ENCODE results near the gene LACTBL1. TPM values are rescaled to one million over a fixed set of nuclear protein-coding genes. Genes with fewer than 3 reads are reported as not detected.

LACTBL1 gene
- total and polyA plus RNA-seq, 12 donors: not detected

GRCh38 chr1:22932803-22933470 is 39.7 kb downstream of the LACTBL1 start:
- WGBS, 2 donors: 33 to 38% methylated on average over 4 of the region's 4 CpGs
- Histone ChIP-seq H3K4me1 (no peaks in the 10 kb centered on the region), H3K36me3 (no peaks in the 10 kb centered on the region), H3K4me3 (no peak overlapping the region), H3K27me3 (peaks cover 0 to 18% (median 0%) of the 10 kb centered on the region in 7 donors), H3K27ac (no peak overlapping the region), H3K9me3 (peaks cover 0 to 13% (median 0%) of the 10 kb centered on the region in 11 donors)
- TF ChIP-seq, protein P1, sequence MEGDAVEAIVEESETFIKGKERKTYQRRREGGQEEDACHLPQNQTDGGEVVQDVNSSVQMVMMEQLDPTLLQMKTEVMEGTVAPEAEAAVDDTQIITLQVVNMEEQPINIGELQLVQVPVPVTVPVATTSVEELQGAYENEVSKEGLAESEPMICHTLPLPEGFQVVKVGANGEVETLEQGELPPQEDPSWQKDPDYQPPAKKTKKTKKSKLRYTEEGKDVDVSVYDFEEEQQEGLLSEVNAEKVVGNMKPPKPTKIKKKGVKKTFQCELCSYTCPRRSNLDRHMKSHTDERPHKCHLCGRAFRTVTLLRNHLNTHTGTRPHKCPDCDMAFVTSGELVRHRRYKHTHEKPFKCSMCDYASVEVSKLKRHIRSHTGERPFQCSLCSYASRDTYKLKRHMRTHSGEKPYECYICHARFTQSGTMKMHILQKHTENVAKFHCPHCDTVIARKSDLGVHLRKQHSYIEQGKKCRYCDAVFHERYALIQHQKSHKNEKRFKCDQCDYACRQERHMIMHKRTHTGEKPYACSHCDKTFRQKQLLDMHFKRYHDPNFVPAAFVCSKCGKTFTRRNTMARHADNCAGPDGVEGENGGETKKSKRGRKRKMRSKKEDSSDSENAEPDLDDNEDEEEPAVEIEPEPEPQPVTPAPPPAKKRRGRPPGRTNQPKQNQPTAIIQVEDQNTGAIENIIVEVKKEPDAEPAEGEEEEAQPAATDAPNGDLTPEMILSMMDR (IDR thresholded peaks at IDR 0.05): no peak
- ATAC-seq (no peak), DNase-seq (no peak)
- intact Hi-C loops (cut with DNase I): loop anchor here in 4 of 10 donors (5.0 to 10.0 kb wide), 5 partner anchors 228 to 516 kb away; no protein-coding TSS in a partner anchor

- Histone ChIP-seq H3K36me3 (no peaks in the 10 kb centered on the region), H3K4me1 (no peaks in the 10 kb centered on the region), H3K9me3 (peaks cover 0 to 9% (median 0%) of the 10 kb centered on the region in 11 donors), H3K27ac (no peak overlapping the region), H3K27me3 (peaks cover 0 to 40% (median 12%) of the 10 kb centered on the region in 7 donors), H3K4me3 (no peak overlapping the region)
- DNase-seq: peak; percentile 25 to 48
- TF ChIP-seq, protein P1 (IDR thresholded peaks at IDR 0.05): peak in 8 of 9 donors; percentile 61 to 76 (median 70)
- 31 to 33% methylated on average over 11 of the region's 11 CpGs for WGBS, 2 donors
- ATAC-seq: peak; percentile 20 to 80 (median 72)
- intact Hi-C loops (cut with DNase I): loop anchor here in 6 of 10 donors (1.0 to 10.0 kb wide), 8 partner anchors 226 to 513 kb away; no protein-coding TSS in a partner anchor
These were observed 42.3 kb downstream of the LACTBL1 start for GRCh38 chr1:22930240-22930912.

DNA sequence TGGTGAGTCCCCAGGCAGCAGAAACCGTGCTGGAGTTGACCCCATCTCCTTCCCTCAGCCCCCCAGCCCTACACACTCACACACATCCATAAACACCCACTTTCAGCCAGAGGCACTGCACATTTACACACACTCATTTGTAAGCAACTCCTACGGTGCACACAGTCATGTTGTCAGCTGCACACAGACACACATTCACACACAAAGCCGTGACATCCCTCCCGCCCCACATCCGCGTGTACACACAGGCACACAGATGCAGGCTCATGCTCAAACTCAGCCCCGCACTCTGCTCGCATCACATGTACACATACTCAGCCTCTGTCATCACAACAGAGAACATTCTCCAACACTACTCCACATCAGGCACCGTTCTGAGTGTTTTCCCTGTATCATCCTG is 47.6 kb downstream of the LACTBL1 start:
- Histone ChIP-seq H3K27me3 (peaks cover 0 to 28% (median 7%) of the 10 kb centered on the region in 7 donors), H3K27ac (no peak overlapping the region), H3K36me3 (no peaks in the 10 kb centered on the region), H3K4me3 (no peak overlapping the region), H3K9me3 (no peaks in the 10 kb centered on the region), H3K4me1 (peaks cover 0 to 13% (median 8%) of the 10 kb centered on the region in 9 donors)
- TF ChIP-seq, protein P1 (IDR thresholded peaks at IDR 0.05): no peak
- 69 to 73% methylated on average over 9 of the region's 9 CpGs for WGBS, 2 donors
- intact Hi-C loops (cut with DNase I): loop anchor here in 3 of 10 donors (10.0 kb wide), 2 partner anchors 220 to 250 kb away; no protein-coding TSS in a partner anchor
- ATAC-seq (no peak), DNase-seq (no peak)

- Histone ChIP-seq H3K27me3 (peaks cover 0 to 28% (median 4%) of the 10 kb centered on the region in 7 donors), H3K4me3 (no peak overlapping the region), H3K36me3 (no peaks in the 10 kb centered on the region), H3K27ac (no peak overlapping the region), H3K9me3 (no peaks in the 10 kb centered on the region), H3K4me1 (peaks cover 0 to 13% (median 8%) of the 10 kb centered on the region in 9 donors)
- TF ChIP-seq, protein P1 (IDR thresholded peaks at IDR 0.05): no peak
- ATAC-seq (no peak), DNase-seq (no peak)
- intact Hi-C loops (cut with DNase I): loop anchor here in 3 of 10 donors (10.0 kb wide), 2 partner anchors 218 to 248 kb away; no protein-coding TSS in a partner anchor
- 95 to 96% methylated on average over 1 of the region's 1 CpG for WGBS, 2 donors
These were observed 50.0 kb downstream of the LACTBL1 start for GRCh38 chr1:22922640-22923039.

Measured in heart right ventricle (tissue), 16 donors.